Muscle of leg (tissue), 11 donors: ENCODE results near the gene SCT. TPM values are rescaled to one million over a fixed set of nuclear protein-coding genes. Genes with fewer than 3 reads are reported as not detected.
A peak's percentile ranks its signal among the peaks of the same experiment; 100 is the strongest.

ENCODE experiments used
- DNase-seq: peaks from one replicate; pipeline ENCODE4 v3.0.0; 2013
- H3K27ac ChIP-seq: one replicate; pipeline ENCODE4 v1.5.1; 2013; ENCODE audit warnings: mild to moderate bottlenecking, low read length, control low read depth
- H3K27me3 ChIP-seq: one replicate; pipeline ENCODE4 v1.6.1; 2013; ENCODE audit warnings: low read length; ENCODE audit not compliant: control insufficient read depth, insufficient read depth
- H3K36me3 ChIP-seq: one replicate; pipeline ENCODE4 v1.6.1; 2013; ENCODE audit warnings: low read length; ENCODE audit not compliant: control insufficient read depth, insufficient read depth
- H3K4me1 ChIP-seq: one replicate; pipeline ENCODE4 v1.6.1; 2013; ENCODE audit warnings: low read length; ENCODE audit not compliant: control insufficient read depth, insufficient read depth
- H3K4me3 ChIP-seq: one replicate; pipeline ENCODE4 v1.5.1; 2013; ENCODE audit warnings: low read length, control low read depth
- H3K9me3 ChIP-seq: replicated peaks from 2 replicates; pipeline ENCODE4 v1.6.1; 2013; ENCODE audit warnings: low read depth, low read length; ENCODE audit not compliant: control insufficient read depth
- WGBS: methylation state at CpG from one replicate; pipeline ENCODE4 v1.1.5; 2013; ENCODE audit warnings: missing lambda C conversion rate; ENCODE audit not compliant: insufficient coverage; 5-methylcytosine and 5-hydroxymethylcytosine counted together
- polyA plus RNA-seq, 8 donors: library from polyadenylated mRNA; unstranded; fragments of 120-200 nt; gene quantifications; one replicate each; pipeline versions ENCODE4 v1.2.1 to v1.2.3, GENCODE V29; 2013; ENCODE audit warnings: inconsistent platforms in 1 of 8, low replicate concordance in 1 of 8; ENCODE audit not compliant: insufficient read length in 8 of 8, insufficient read depth in 1 of 8
- total RNA-seq: library from RNA; stranded (reverse); fragments of 120-200 nt; gene quantifications from one replicate; pipeline ENCODE4 v1.2.4, GENCODE V29; 2013

The SCT gene
- total and polyA plus RNA-seq, 9 donors, result 37.0 to 126 (median 63.6) TPM

DNA sequence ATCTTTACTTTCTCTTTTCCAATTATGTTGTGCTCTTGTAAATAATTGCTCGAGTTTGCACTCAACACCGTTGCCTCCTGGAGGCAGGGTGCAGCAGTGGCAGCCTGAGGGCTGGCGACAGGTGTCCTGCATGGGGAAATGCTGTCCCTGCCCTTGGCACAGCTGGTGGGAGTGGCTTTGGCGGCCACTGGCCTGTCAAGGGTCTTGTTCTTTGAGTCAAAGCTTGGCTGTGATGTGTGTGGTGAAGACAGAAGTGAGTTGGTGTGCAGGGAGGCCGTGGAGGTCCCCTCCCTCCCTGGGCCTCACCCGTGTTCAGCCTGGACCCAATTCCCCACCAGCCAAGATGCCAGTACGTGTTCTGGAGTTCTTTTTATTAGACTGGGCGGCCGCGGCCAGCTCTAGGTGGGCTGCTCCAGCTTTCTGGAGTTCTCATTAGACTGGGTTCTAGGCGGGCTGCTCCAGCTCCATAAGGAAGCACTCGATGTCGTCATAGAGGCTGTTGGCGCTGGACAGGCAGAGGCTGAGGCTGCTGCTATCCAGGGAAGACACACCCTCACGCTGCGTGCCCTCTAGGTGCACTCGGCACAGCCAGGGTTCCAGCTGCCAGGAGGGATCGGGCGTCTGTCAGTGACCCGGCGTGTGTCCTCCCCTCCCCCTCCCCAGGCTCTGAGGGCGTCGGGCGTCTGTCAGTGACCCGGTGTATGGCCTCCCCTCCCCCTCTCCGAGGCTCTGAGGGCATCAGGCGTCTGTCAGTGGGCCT lies 14.6 kb downstream of the SCT start:
- DNase-seq, result peak; percentile 83
- WGBS, result 46% methylated on average over 25 of the region's 27 CpGs
- Histone ChIP-seq H3K4me3 (no peak overlapping the region), H3K4me1 (peaks cover 47% of the 10 kb centered on the region), H3K27me3 (no peaks in the 10 kb centered on the region), H3K36me3 (peaks cover 70% of the 10 kb centered on the region), H3K9me3 (no peaks in the 10 kb centered on the region), H3K27ac (peak overlapping the region; percentile 95)

DNA sequence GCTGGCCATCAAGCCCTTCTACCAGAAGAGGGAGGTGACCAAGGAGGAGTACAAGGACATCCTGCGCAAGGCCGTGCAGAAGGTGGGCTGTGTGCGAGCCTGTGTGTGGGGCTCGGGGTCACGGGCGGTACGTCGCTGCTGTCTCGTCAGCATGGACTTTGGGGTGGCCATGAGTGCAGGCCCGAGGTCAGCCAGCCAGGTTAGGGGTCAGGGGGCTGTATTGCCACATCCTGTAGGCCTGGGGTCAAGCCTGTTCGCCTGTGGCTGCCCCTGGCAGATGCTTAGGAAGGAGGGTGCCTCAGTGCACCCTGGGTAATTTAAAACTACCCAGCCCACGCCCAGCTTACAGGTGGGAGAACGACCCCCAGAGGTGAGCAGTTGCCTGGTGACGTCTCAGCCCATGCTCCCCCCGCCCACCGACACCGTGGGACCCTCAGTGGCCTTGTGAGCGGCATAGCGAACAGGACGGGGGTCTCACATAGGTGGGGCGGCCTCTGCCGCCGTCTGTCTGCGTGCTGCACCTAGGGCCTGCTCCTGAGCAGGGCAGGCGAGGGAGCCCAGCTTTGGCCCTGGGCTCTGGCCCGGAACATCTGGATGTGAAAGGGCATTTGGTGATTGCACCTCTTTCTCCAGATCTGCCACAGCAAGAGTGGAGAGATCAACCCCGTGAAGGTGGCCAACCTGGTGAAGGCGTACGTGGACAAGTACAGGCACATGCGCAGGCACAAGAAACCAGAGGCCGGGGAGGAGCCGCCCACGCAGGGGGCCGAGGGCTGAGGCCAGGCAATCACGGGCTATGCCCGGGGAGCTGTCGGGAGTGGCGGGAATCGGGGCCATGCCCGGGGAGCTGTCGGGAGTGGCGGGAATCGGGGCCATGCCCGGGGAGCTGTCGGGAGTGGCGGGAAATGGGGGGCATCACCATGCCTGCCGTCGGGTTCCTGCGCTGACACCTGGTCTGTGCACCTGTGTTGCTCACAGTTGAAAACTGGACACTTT lies 15.7 kb downstream of the SCT start:
- Histone ChIP-seq H3K36me3 (peaks cover 79% of the 10 kb centered on the region), H3K9me3 (no peaks in the 10 kb centered on the region), H3K27ac (peak overlapping the region; percentile 95), H3K4me1 (peaks cover 45% of the 10 kb centered on the region), H3K4me3 (no peak overlapping the region), H3K27me3 (no peaks in the 10 kb centered on the region)
- DNase-seq, result no peak
- 89% methylated on average over 38 of the region's 49 CpGs for WGBS

DNA sequence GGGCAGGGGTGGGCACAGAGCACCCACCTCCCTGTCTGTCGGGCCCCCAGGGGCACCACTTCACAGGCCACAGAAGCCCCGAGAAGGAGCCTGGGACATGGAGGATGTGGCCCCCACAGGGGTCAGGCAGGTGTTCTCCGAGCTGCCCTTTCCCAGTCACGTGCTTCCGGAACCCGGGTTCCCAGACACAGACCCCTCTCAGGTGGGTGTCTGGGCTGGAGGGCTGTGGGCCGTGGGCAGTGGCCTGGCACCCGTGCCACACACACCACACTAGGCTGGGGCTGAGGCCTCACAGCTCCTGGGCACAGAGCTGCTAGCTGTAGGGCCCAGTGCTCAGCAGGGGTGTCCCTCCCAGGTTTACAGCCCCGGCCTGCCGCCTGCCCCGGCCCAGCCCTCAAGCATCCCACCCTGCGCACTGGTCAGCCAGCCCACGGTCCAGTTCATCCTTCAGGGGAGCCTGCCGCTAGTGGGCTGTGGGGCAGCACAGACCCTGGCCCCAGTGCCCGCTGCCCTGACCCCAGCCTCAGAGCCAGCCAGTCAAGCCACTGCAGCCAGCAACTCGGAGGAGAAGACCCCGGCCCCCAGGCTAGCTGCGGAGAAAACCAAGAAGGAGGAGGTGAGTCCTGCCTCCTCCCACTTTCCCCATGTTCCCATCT lies 16.7 kb downstream of the SCT start:
- no peak for DNase-seq
- Histone ChIP-seq H3K4me1 (peaks cover 40% of the 10 kb centered on the region), H3K4me3 (no peak overlapping the region), H3K9me3 (no peaks in the 10 kb centered on the region), H3K27me3 (no peaks in the 10 kb centered on the region), H3K27ac (no peak overlapping the region), H3K36me3 (peaks cover 90% of the 10 kb centered on the region)
- 87% methylated on average over 14 of the region's 18 CpGs for WGBS

DNA sequence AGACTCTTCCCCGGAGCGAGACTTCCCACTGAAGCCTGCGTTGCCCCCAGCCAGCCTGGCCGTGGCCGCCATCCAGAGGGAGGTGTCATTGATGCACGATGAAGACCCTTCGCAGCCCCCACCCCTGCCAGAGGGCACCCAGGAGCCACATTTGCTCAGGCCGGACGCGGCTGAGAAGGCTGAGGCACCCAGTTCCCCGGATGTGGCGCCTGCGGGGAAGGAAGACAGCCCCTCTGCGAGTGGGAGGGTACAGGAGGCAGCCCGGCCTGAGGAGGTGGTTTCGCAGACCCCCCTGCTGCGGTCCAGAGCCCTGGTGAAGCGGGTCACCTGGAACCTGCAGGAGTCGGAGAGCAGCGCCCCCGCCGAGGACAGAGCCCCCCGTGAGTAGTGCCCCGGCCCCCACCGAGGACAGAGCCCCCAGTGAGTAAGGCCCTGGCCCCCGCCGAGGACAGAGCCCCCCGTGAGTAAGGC lies 17.6 kb downstream of the SCT start:
- Histone ChIP-seq H3K4me3 (no peak overlapping the region), H3K36me3 (peaks cover 93% of the 10 kb centered on the region), H3K9me3 (no peaks in the 10 kb centered on the region), H3K27me3 (no peaks in the 10 kb centered on the region), H3K27ac (no peak overlapping the region), H3K4me1 (peaks cover 31% of the 10 kb centered on the region)
- 91% methylated on average over 28 of the region's 28 CpGs for WGBS
- DNase-seq, result no peak

DNA sequence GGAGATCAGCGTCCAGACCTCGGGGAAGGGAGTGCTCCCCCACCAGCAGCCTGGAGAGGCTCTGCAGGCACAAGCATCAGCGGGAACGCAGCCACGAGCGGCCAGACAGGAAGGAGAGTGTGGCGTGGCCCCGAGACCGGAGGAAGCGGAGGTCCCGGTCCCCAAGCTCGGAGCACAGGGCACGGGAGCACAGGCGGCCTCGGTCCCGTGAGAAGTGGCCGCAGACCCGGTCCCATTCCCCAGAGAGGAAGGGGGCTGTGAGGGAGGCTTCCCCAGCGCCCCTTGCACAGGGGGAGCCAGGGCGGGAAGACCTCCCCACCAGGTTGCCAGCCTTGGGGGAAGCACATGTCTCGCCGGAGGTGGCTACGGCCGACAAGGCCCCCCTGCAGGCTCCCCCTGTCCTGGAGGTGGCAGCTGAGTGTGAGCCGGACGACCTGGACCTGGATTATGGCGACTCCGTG lies 18.2 kb downstream of the SCT start:
- H3K27ac ChIP-seq, result no peak overlapping the region
- DNase-seq, result no peak
- no peaks in the 10 kb centered on the region for H3K9me3 ChIP-seq
- H3K4me3 ChIP-seq, result no peak overlapping the region
- H3K27me3 ChIP-seq, result no peaks in the 10 kb centered on the region
- H3K36me3 ChIP-seq, result peaks cover 93% of the 10 kb centered on the region
- H3K4me1 ChIP-seq, result peaks cover 25% of the 10 kb centered on the region
- 73% methylated on average over 25 of the region's 28 CpGs for WGBS

DNA sequence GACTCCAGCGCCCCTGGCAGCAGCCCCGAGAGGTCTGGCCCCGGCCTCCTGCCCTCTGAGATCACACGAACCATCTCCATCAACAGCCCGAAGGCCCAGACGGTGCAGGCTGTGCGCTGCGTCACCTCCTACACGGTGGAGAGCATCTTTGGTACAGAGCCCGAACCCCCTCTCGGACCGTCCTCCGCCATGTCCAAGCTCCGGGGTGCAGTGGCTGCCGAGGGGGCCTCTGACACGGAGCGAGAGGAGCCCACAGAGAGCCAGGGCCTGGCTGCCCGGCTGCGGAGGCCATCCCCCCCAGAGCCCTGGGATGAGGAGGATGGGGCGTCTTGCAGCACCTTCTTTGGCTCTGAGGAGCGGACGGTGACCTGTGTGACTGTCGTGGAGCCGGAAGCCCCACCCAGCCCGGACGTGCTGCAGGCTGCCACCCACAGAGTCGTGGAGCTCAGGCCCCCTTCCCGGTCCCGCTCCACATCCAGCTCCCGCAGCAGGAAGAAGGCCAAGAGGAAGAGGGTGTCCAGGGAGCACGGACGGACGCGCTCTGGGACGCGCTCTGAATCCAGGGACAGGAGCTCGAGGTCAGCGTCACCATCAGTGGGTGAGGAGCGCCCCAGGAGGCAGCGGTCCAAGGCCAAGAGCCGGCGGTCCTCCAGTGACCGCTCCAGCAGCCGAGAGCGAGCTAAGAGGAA lies 18.9 kb downstream of the SCT start:
- H3K27me3 ChIP-seq, result no peaks in the 10 kb centered on the region
- 85% methylated on average over 40 of the region's 45 CpGs for WGBS
- peaks cover 91% of the 10 kb centered on the region for H3K36me3 ChIP-seq
- DNase-seq, result no peak
- H3K9me3 ChIP-seq, result no peaks in the 10 kb centered on the region
- H3K27ac ChIP-seq, result no peak overlapping the region
- H3K4me3 ChIP-seq, result no peak overlapping the region
- H3K4me1 ChIP-seq, result peaks cover 19% of the 10 kb centered on the region

DNA sequence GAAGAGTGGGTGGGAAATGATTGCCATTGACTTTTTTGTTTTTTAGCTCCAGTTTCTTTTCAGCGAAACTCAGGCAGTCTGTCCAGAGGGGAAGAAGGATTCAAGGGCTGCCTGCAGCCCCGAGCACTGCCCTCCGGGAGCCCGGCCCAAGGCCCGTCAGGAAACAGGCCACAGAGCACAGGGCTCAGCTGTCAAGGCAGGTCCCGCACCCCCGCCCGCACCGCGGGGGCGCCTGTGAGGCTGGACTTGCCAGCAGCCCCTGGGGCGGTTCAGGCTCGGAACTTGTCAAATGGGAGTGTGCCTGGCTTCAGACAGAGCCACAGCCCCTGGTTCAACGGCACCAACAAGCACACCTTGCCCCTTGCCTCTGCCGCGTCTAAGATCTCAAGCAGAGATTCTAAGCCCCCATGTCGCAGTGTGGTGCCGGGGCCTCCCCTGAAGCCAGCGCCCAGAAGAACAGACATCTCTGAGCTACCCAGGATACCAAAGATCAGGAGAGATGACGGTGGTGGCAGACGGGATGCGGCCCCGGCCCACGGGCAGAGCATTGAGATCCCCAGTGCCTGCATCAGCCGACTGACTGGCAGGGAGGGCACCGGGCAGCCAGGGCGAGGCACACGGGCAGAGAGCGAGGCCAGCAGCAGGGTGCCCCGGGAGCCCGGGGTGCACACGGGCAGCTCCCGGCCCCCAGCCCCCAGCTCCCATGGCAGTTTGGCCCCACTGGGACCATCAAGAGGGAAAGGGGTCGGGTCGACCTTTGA lies 19.8 kb downstream of the SCT start:
- H3K27ac ChIP-seq, result no peak overlapping the region
- H3K27me3 ChIP-seq, result no peaks in the 10 kb centered on the region
- H3K4me3 ChIP-seq, result no peak overlapping the region
- WGBS, result 91% methylated on average over 33 of the region's 35 CpGs
- H3K9me3 ChIP-seq, result no peaks in the 10 kb centered on the region
- peaks cover 90% of the 10 kb centered on the region for H3K36me3 ChIP-seq
- H3K4me1 ChIP-seq, result peaks cover 10% of the 10 kb centered on the region
- DNase-seq, result no peak

DNA sequence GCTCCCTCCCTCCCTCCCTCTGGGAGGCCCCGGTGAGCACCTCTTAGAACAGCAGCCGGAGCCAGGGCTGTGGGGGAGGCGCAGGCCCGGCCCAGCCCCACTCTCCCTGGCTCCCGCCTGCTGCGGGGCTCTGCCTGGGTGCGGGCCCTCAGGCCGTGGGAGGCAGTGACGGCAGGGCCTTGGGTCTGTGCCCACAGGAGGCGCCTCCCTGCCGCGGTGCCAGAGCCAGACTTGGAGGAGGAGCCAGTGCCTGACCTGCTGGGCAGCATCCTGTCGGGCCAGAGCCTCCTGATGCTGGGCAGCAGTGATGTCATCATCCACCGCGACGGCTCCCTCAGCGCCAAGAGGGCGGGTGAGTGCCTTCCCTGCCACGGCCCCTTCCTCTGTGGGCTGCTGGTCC lies 20.7 kb downstream of the SCT start:
- Histone ChIP-seq H3K27ac (no peak overlapping the region), H3K4me3 (no peak overlapping the region)
- 85% methylated on average over 17 of the region's 19 CpGs for WGBS

More for the DNA sequence above, 20.7 kb downstream of the SCT start:
- H3K4me1 ChIP-seq, result peaks cover under 1% of the 10 kb centered on the region
- peaks cover 91% of the 10 kb centered on the region for H3K36me3 ChIP-seq
- no peaks in the 10 kb centered on the region for H3K27me3 ChIP-seq
- H3K9me3 ChIP-seq, result no peaks in the 10 kb centered on the region
- no peak for DNase-seq
